ENCODE data around the gene SGF29. TPM values are rescaled to one million over a fixed set of nuclear protein-coding genes. Genes with fewer than 3 reads are reported as not detected.
"Not testable (repeated sequence)": the region's sequence is repeated elsewhere in the genome, so short reads cannot be mapped to it uniquely, and the experiment has no call there.

The SGF29 gene
- polyA plus RNA-seq, 1 donor (not counting 4 experiments of a cell fraction or from before 2014, with no cell fraction given), result 3.0 TPM

GRCh38 chr16:28597692-28598261 is 44.1 kb downstream of the SGF29 start:
- no peaks in the 10 kb centered on the region for H3K27me3 ChIP-seq (ENCODE audit: control insufficient read depth, extremely low read depth, insufficient read depth, low read length)
- no peaks in the 10 kb centered on the region for H3K4me1 ChIP-seq (ENCODE audit: control insufficient read depth, extremely low read depth, insufficient read depth, low read length)
- no peak overlapping the region for H3K27ac ChIP-seq (ENCODE audit: control insufficient read depth, insufficient read depth, low read length)
- no peak overlapping the region for H3K4me2 ChIP-seq (ENCODE audit: control insufficient read depth, extremely low read depth, insufficient read depth, low read depth, low read length)
- no peaks in the 10 kb centered on the region for H3K9me3 ChIP-seq (ENCODE audit: control insufficient read depth, low read depth, low read length)
- H4K20me1 ChIP-seq (ENCODE audit: control insufficient read depth, extremely low read depth, insufficient read depth, low read length), result no peaks in the 10 kb centered on the region
- dilution Hi-C loops (cut with MboI; ENCODE audit: extremely low pct_ligation_motif_present, low sequenced_read_pairs), result no loop called here
- no peaks in the 10 kb centered on the region for H3K36me3 ChIP-seq (ENCODE audit: control insufficient read depth in 2 of 2, extremely low read depth in 1 of 2, insufficient read depth in 2 of 2, low read length in 2 of 2)
- no peak overlapping the region for H3K4me3 ChIP-seq (ENCODE audit: control insufficient read depth in 2 of 3, extremely low read depth in 1 of 3, insufficient read depth in 2 of 3, low read depth in 1 of 3, low read length in 3 of 3)
- H3K9ac ChIP-seq (ENCODE audit: control insufficient read depth, extremely low read depth, insufficient read depth, low read length), result no peak overlapping the region
- H3K79me2 ChIP-seq (ENCODE audit: control insufficient read depth, insufficient read depth, low read length), result no peaks in the 10 kb centered on the region
- DNase-seq (ENCODE audit: low read depth, low spot score), result no peak
- no peak overlapping the region for H2AFZ ChIP-seq (ENCODE audit: control insufficient read depth, low read length)
- FAIRE-seq, result no peak
- no peaks in the 10 kb centered on the region for H3K9me1 ChIP-seq (ENCODE audit: control insufficient read depth, extremely low read depth, insufficient read depth, low read length)
- TF ChIP-seq EZH2 (IDR thresholded peaks at IDR 0.05; ENCODE audit: low read length) (no peak), CTCF (optimal IDR thresholded peaks at IDR 0.05 in 1 of 3, IDR thresholded peaks at IDR 0.05 in 1 of 3, conservative IDR thresholded peaks at IDR 0.05 in 1 of 3; ENCODE audit: extremely low read depth in 1 of 3, insufficient read depth in 2 of 3, low read length in 3 of 3) (no peak)

- H3K4me2 ChIP-seq (ENCODE audit: control insufficient read depth, extremely low read depth, insufficient read depth, low read depth, low read length); H3K9ac ChIP-seq (ENCODE audit: control insufficient read depth, extremely low read depth, insufficient read depth, low read length); H2AFZ ChIP-seq (ENCODE audit: control insufficient read depth, low read length); H3K9me3 ChIP-seq (ENCODE audit: control insufficient read depth, low read depth, low read length); H3K9me1 ChIP-seq (ENCODE audit: control insufficient read depth, extremely low read depth, insufficient read depth, low read length); H3K4me1 ChIP-seq (ENCODE audit: control insufficient read depth, extremely low read depth, insufficient read depth, low read length); H3K36me3 ChIP-seq (ENCODE audit: control insufficient read depth in 2 of 2, extremely low read depth in 1 of 2, insufficient read depth in 2 of 2, low read length in 2 of 2); H3K27me3 ChIP-seq (ENCODE audit: control insufficient read depth, extremely low read depth, insufficient read depth, low read length); H3K79me2 ChIP-seq (ENCODE audit: control insufficient read depth, insufficient read depth, low read length); H4K20me1 ChIP-seq (ENCODE audit: control insufficient read depth, extremely low read depth, insufficient read depth, low read length); H3K27ac ChIP-seq (ENCODE audit: control insufficient read depth, insufficient read depth, low read length); dilution Hi-C loops (cut with MboI; ENCODE audit: extremely low pct_ligation_motif_present, low sequenced_read_pairs); DNase-seq (ENCODE audit: low read depth, low spot score); H3K4me3 ChIP-seq (ENCODE audit: control insufficient read depth in 2 of 3, extremely low read depth in 1 of 3, insufficient read depth in 2 of 3, low read depth in 1 of 3, low read length in 3 of 3): not testable (repeated sequence)
- FAIRE-seq, result peak; percentile 9
Observed at GRCh38 chr16:28599377-28600285, 45.9 kb downstream of the SGF29 start.

GRCh38 chr16:28600965-28601364 is 47.2 kb downstream of the SGF29 start:
- H3K27me3 ChIP-seq (ENCODE audit: control insufficient read depth, extremely low read depth, insufficient read depth, low read length); H3K27ac ChIP-seq (ENCODE audit: control insufficient read depth, insufficient read depth, low read length); H2AFZ ChIP-seq (ENCODE audit: control insufficient read depth, low read length); H3K9me3 ChIP-seq (ENCODE audit: control insufficient read depth, low read depth, low read length); H3K4me2 ChIP-seq (ENCODE audit: control insufficient read depth, extremely low read depth, insufficient read depth, low read depth, low read length); FAIRE-seq; H3K36me3 ChIP-seq (ENCODE audit: control insufficient read depth in 2 of 2, extremely low read depth in 1 of 2, insufficient read depth in 2 of 2, low read length in 2 of 2); dilution Hi-C loops (cut with MboI; ENCODE audit: extremely low pct_ligation_motif_present, low sequenced_read_pairs); H3K9me1 ChIP-seq (ENCODE audit: control insufficient read depth, extremely low read depth, insufficient read depth, low read length); DNase-seq (ENCODE audit: low read depth, low spot score); H4K20me1 ChIP-seq (ENCODE audit: control insufficient read depth, extremely low read depth, insufficient read depth, low read length); H3K4me1 ChIP-seq (ENCODE audit: control insufficient read depth, extremely low read depth, insufficient read depth, low read length); H3K79me2 ChIP-seq (ENCODE audit: control insufficient read depth, insufficient read depth, low read length); H3K4me3 ChIP-seq (ENCODE audit: control insufficient read depth in 2 of 3, extremely low read depth in 1 of 3, insufficient read depth in 2 of 3, low read depth in 1 of 3, low read length in 3 of 3); H3K9ac ChIP-seq (ENCODE audit: control insufficient read depth, extremely low read depth, insufficient read depth, low read length): not testable (repeated sequence)

- H3K4me1 ChIP-seq (ENCODE audit: control insufficient read depth, extremely low read depth, insufficient read depth, low read length); dilution Hi-C loops (cut with MboI; ENCODE audit: extremely low pct_ligation_motif_present, low sequenced_read_pairs); H3K27ac ChIP-seq (ENCODE audit: control insufficient read depth, insufficient read depth, low read length); H3K9me1 ChIP-seq (ENCODE audit: control insufficient read depth, extremely low read depth, insufficient read depth, low read length); DNase-seq (ENCODE audit: low read depth, low spot score); H3K4me3 ChIP-seq (ENCODE audit: control insufficient read depth in 2 of 3, extremely low read depth in 1 of 3, insufficient read depth in 2 of 3, low read depth in 1 of 3, low read length in 3 of 3); H3K36me3 ChIP-seq (ENCODE audit: control insufficient read depth in 2 of 2, extremely low read depth in 1 of 2, insufficient read depth in 2 of 2, low read length in 2 of 2); H4K20me1 ChIP-seq (ENCODE audit: control insufficient read depth, extremely low read depth, insufficient read depth, low read length); H3K4me2 ChIP-seq (ENCODE audit: control insufficient read depth, extremely low read depth, insufficient read depth, low read depth, low read length); FAIRE-seq; H3K27me3 ChIP-seq (ENCODE audit: control insufficient read depth, extremely low read depth, insufficient read depth, low read length); H2AFZ ChIP-seq (ENCODE audit: control insufficient read depth, low read length); H3K9me3 ChIP-seq (ENCODE audit: control insufficient read depth, low read depth, low read length); H3K79me2 ChIP-seq (ENCODE audit: control insufficient read depth, insufficient read depth, low read length); H3K9ac ChIP-seq (ENCODE audit: control insufficient read depth, extremely low read depth, insufficient read depth, low read length): not testable (repeated sequence)
Observed at GRCh38 chr16:28601589-28601988, 47.9 kb downstream of the SGF29 start.
